Activated CD4-positive, alpha-beta T cell treated with anti-CD3 and anti-CD28 coated beads, Interleukin-2, amount 10 ng/mL, durations not matched to agents 7 days and 5 days (primary cell): ENCODE measurements around the gene NCKAP5. TPM values are rescaled to one million over a fixed set of nuclear protein-coding genes. Genes with fewer than 3 reads are reported as not detected.

Experiments used
- CTCF ChIA-PET: fragments of 350-600 bp; sonication (Branson Sonifier 250); formaldehyde crosslinking; loops from one replicate; lab custom pipeline; 2021; ENCODE audit warnings: antibody characterized with exemption; lab: Charles Lee
- POLR2A ChIA-PET: fragments of 350-600 bp; sonication (Branson Sonifier 250); formaldehyde crosslinking; loops from one replicate; lab custom pipeline; 2021; ENCODE audit warnings: antibody characterized with exemption; lab: Charles Lee
- DNase-seq: peaks from one replicate; pipeline ENCODE4 v3.0.0-alpha.2; 2020
- H3K27ac Mint-ChIP-seq: one replicate; pipeline ENCODE4 v1.8.0; 2021; ENCODE audit warnings: mild to moderate bottlenecking, moderate library complexity, mixed read lengths
- H3K27me3 Mint-ChIP-seq: one replicate; pipeline ENCODE4 v1.8.0; 2021; ENCODE audit warnings: mixed read lengths
- H3K36me3 Mint-ChIP-seq: one replicate; pipeline ENCODE4 v1.8.0; 2021; ENCODE audit warnings: low read depth, mixed read lengths
- H3K4me1 Mint-ChIP-seq: one replicate; pipeline ENCODE4 v1.8.0; 2021; ENCODE audit warnings: mixed read lengths
- H3K4me3 Mint-ChIP-seq: one replicate; pipeline ENCODE4 v1.8.0; 2021; ENCODE audit warnings: mild to moderate bottlenecking, moderate library complexity, mixed read lengths
- H3K9me3 Mint-ChIP-seq: one replicate; pipeline ENCODE4 v1.8.0; 2021; ENCODE audit warnings: mixed read lengths
- total RNA-seq, 2 experiments: library from RNA; stranded (reverse); gene quantifications; one replicate each; pipeline ENCODE4 v1.2.3, GENCODE V29; 2021

NCKAP5 gene
- total RNA-seq, 2 experiments from 2014 or later, result not detected

GRCh38 chr2:132804051-132804450 lies 764.2 kb downstream of the NCKAP5 start:
- POLR2A ChIA-PET, result interaction anchor here (0.7 kb wide), 1 partner anchor 94 kb away, joined by 3 read pairs; no protein-coding TSS in a partner anchor
- no peaks in the 10 kb centered on the region for H3K36me3 Mint-ChIP-seq
- H3K4me3 Mint-ChIP-seq, result no peak overlapping the region
- CTCF ChIA-PET, result interaction anchor here (0.9 kb wide), 1 partner anchor 12 kb away, joined by 3 read pairs; no protein-coding TSS in a partner anchor
- H3K27me3 Mint-ChIP-seq, result no peaks in the 10 kb centered on the region
- no peaks in the 10 kb centered on the region for H3K4me1 Mint-ChIP-seq
- peaks cover 9% of the 10 kb centered on the region for H3K9me3 Mint-ChIP-seq
- H3K27ac Mint-ChIP-seq, result no peak overlapping the region
- no peak for DNase-seq

GRCh38 chr2:132798341-132798740 lies 769.9 kb downstream of the NCKAP5 start:
- CTCF ChIA-PET, result no interaction called here
- Mint-ChIP-seq H3K27ac (no peak overlapping the region), H3K9me3 (no peaks in the 10 kb centered on the region), H3K27me3 (no peaks in the 10 kb centered on the region), H3K4me1 (no peaks in the 10 kb centered on the region), H3K36me3 (no peaks in the 10 kb centered on the region), H3K4me3 (no peak overlapping the region)
- POLR2A ChIA-PET, result no interaction called here
- DNase-seq, result no peak

- no peaks in the 10 kb centered on the region for H3K9me3 Mint-ChIP-seq
- H3K4me1 Mint-ChIP-seq, result no peaks in the 10 kb centered on the region
- H3K27ac Mint-ChIP-seq, result no peak overlapping the region
- ChIA-PET POLR2A (no interaction called here), CTCF (no interaction called here)
- no peaks in the 10 kb centered on the region for H3K36me3 Mint-ChIP-seq
- H3K4me3 Mint-ChIP-seq, result no peak overlapping the region
- no peak for DNase-seq
- H3K27me3 Mint-ChIP-seq, result no peaks in the 10 kb centered on the region
Observed at GRCh38 chr2:132797556-132797955, 770.7 kb downstream of the NCKAP5 start.

- no peaks in the 10 kb centered on the region for H3K9me3 Mint-ChIP-seq
- ChIA-PET CTCF (no interaction called here), POLR2A (no interaction called here)
- no peaks in the 10 kb centered on the region for H3K4me1 Mint-ChIP-seq
- H3K27me3 Mint-ChIP-seq, result no peaks in the 10 kb centered on the region
- H3K27ac Mint-ChIP-seq, result no peak overlapping the region
- no peak for DNase-seq
- no peak overlapping the region for H3K4me3 Mint-ChIP-seq
- H3K36me3 Mint-ChIP-seq, result no peaks in the 10 kb centered on the region
Observed at GRCh38 chr2:132797071-132797470, 771.2 kb downstream of the NCKAP5 start.

- Mint-ChIP-seq H3K4me1 (no peaks in the 10 kb centered on the region), H3K27me3 (no peaks in the 10 kb centered on the region), H3K36me3 (no peaks in the 10 kb centered on the region), H3K27ac (no peak overlapping the region), H3K9me3 (no peaks in the 10 kb centered on the region), H3K4me3 (no peak overlapping the region)
- ChIA-PET CTCF (no interaction called here), POLR2A (no interaction called here)
- DNase-seq, result no peak
Observed at GRCh38 chr2:132795220-132795619, 773.0 kb downstream of the NCKAP5 start.

- Mint-ChIP-seq H3K27ac (no peak overlapping the region), H3K4me3 (no peak overlapping the region), H3K36me3 (no peaks in the 10 kb centered on the region), H3K9me3 (no peaks in the 10 kb centered on the region), H3K27me3 (no peaks in the 10 kb centered on the region), H3K4me1 (no peaks in the 10 kb centered on the region)
- DNase-seq, result no peak
- CTCF ChIA-PET, result no interaction called here
- POLR2A ChIA-PET, result no interaction called here
Observed at GRCh38 chr2:132793532-132793931, 774.7 kb downstream of the NCKAP5 start.

- POLR2A ChIA-PET, result no interaction called here
- Mint-ChIP-seq H3K4me3 (no peak overlapping the region), H3K36me3 (no peaks in the 10 kb centered on the region), H3K27me3 (no peaks in the 10 kb centered on the region), H3K4me1 (no peaks in the 10 kb centered on the region), H3K27ac (no peak overlapping the region), H3K9me3 (no peaks in the 10 kb centered on the region)
- no peak for DNase-seq
- CTCF ChIA-PET, result no interaction called here
Observed at GRCh38 chr2:132790207-132790785, 778.0 kb downstream of the NCKAP5 start.

GRCh38 chr2:132789066-132789465 lies 779.2 kb downstream of the NCKAP5 start:
- no peak overlapping the region for H3K27ac Mint-ChIP-seq
- H3K27me3 Mint-ChIP-seq, result no peaks in the 10 kb centered on the region
- H3K9me3 Mint-ChIP-seq, result no peaks in the 10 kb centered on the region
- CTCF ChIA-PET, result no interaction called here
- POLR2A ChIA-PET, result no interaction called here
- no peak overlapping the region for H3K4me3 Mint-ChIP-seq
- no peak for DNase-seq
- no peaks in the 10 kb centered on the region for H3K36me3 Mint-ChIP-seq
- H3K4me1 Mint-ChIP-seq, result no peaks in the 10 kb centered on the region

GRCh38 chr2:132788310-132788838 lies 779.9 kb downstream of the NCKAP5 start:
- Mint-ChIP-seq H3K27ac (no peak overlapping the region), H3K4me1 (no peaks in the 10 kb centered on the region), H3K4me3 (no peak overlapping the region), H3K36me3 (no peaks in the 10 kb centered on the region), H3K9me3 (no peaks in the 10 kb centered on the region), H3K27me3 (no peaks in the 10 kb centered on the region)
- POLR2A ChIA-PET, result no interaction called here
- CTCF ChIA-PET, result no interaction called here
- DNase-seq, result no peak

GRCh38 chr2:132783883-132784282 lies 784.4 kb downstream of the NCKAP5 start:
- Mint-ChIP-seq H3K4me1 (no peaks in the 10 kb centered on the region), H3K4me3 (no peak overlapping the region), H3K27ac (no peak overlapping the region), H3K9me3 (no peaks in the 10 kb centered on the region), H3K27me3 (no peaks in the 10 kb centered on the region), H3K36me3 (no peaks in the 10 kb centered on the region)
- no peak for DNase-seq
- ChIA-PET POLR2A (no interaction called here), CTCF (no interaction called here)

- no peak overlapping the region for H3K4me3 Mint-ChIP-seq
- ChIA-PET CTCF (no interaction called here), POLR2A (no interaction called here)
- H3K27me3 Mint-ChIP-seq, result no peaks in the 10 kb centered on the region
- H3K9me3 Mint-ChIP-seq, result no peaks in the 10 kb centered on the region
- DNase-seq, result no peak
- H3K4me1 Mint-ChIP-seq, result no peaks in the 10 kb centered on the region
- H3K27ac Mint-ChIP-seq, result no peak overlapping the region
- H3K36me3 Mint-ChIP-seq, result no peaks in the 10 kb centered on the region
Observed at GRCh38 chr2:132782176-132782783, 786.0 kb downstream of the NCKAP5 start.

- no peak for DNase-seq
- no peak overlapping the region for H3K4me3 Mint-ChIP-seq
- ChIA-PET POLR2A (no interaction called here), CTCF (no interaction called here)
- no peaks in the 10 kb centered on the region for H3K9me3 Mint-ChIP-seq
- H3K27me3 Mint-ChIP-seq, result no peaks in the 10 kb centered on the region
- no peaks in the 10 kb centered on the region for H3K36me3 Mint-ChIP-seq
- H3K4me1 Mint-ChIP-seq, result no peaks in the 10 kb centered on the region
- no peak overlapping the region for H3K27ac Mint-ChIP-seq
Observed at GRCh38 chr2:132780651-132781050, 787.6 kb downstream of the NCKAP5 start.

GRCh38 chr2:132779206-132779721 lies 789.0 kb downstream of the NCKAP5 start:
- Mint-ChIP-seq H3K9me3 (no peaks in the 10 kb centered on the region), H3K4me3 (no peak overlapping the region), H3K4me1 (no peaks in the 10 kb centered on the region), H3K27ac (no peak overlapping the region), H3K36me3 (no peaks in the 10 kb centered on the region), H3K27me3 (no peaks in the 10 kb centered on the region)
- DNase-seq, result no peak
- CTCF ChIA-PET, result interaction anchor here (0.6 kb wide), 1 partner anchor 1064 kb away, joined by 4 read pairs; no protein-coding TSS in a partner anchor
- POLR2A ChIA-PET, result no interaction called here
